ENCODE results near the gene KRTAP10-2.

- TF ChIP-seq, protein P1, sequence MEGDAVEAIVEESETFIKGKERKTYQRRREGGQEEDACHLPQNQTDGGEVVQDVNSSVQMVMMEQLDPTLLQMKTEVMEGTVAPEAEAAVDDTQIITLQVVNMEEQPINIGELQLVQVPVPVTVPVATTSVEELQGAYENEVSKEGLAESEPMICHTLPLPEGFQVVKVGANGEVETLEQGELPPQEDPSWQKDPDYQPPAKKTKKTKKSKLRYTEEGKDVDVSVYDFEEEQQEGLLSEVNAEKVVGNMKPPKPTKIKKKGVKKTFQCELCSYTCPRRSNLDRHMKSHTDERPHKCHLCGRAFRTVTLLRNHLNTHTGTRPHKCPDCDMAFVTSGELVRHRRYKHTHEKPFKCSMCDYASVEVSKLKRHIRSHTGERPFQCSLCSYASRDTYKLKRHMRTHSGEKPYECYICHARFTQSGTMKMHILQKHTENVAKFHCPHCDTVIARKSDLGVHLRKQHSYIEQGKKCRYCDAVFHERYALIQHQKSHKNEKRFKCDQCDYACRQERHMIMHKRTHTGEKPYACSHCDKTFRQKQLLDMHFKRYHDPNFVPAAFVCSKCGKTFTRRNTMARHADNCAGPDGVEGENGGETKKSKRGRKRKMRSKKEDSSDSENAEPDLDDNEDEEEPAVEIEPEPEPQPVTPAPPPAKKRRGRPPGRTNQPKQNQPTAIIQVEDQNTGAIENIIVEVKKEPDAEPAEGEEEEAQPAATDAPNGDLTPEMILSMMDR (conservative IDR thresholded peaks at IDR 0.05 in 1 of 2, IDR thresholded peaks at IDR 0.05 in 1 of 2; ENCODE audit: extremely low read depth in 1 of 2, insufficient read depth in 1 of 2, low read depth in 1 of 2, low read length in 2 of 2) = no peak
- TF ChIP-seq EZH2 (IDR thresholded peaks at IDR 0.05; ENCODE audit: borderline replicate concordance, low read length) = no peak
Observed at GRCh38 chr21:44581158-44581557, 29.9 kb upstream of the KRTAP10-2 start.

All from mammary epithelial cell (primary cell).